Measurements from ENCODE around the gene ALDH1B1.
"Not testable (repeated sequence)": the region's sequence is repeated elsewhere in the genome, so short reads cannot be mapped to it uniquely, and the experiment has no call there.

The ALDH1B1 gene

DNA sequence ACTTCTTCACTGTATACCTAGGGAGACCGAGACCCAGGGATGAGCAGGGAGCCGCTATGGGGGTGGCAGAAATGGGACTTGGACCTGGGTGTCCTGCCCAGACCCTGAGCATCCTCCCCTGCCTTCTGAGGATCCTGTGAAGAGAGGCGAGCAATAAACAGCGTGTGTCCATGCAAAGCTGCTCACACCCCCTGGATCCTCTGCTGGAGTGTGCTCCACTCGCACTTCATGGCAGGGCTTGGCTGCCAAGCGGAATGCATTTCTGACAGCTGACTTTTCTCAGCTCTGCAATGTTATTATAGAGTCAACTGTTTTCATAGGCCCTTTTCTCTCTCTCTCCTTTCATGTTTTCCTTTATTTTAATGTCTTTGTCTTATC, 31.0 kb upstream of the ALDH1B1 start:
- no peak for DNase-seq (ENCODE audit: low read depth)

DNA sequence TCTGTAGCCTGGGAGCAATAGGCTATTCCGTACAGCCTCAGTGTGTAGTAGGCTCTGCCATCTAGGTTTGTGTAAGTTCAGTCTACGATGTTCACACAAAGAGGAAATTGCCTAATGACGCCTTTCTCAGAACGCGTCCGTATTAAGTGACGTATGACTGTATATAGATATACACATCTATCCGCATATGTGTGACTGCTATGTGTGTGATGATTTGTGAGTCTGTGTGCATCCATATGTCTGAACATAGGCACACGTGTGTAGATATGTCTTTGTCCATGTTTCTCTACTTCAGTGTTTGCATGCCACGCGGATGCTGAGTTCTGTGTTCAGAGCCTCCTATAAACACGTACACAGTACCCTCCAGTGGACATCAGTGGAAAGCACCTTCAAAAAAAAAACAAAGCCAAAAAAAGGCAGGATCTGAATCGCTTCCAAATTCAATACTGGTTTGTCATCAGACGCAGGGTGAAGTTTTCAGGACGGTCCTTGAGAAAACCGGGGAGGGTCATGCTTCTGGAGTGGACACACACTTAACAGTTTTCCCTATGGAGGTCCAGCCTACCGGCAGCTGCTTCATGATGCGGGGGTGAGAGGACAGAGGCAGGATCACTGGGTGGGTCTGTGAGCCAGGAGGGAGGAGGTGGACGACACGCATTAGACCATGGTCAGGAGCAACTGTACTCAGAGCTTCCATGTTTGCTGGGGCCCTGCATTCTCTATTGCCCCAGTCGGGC, 29.5 kb upstream of the ALDH1B1 start:
- no peak for DNase-seq (ENCODE audit: low read depth)

DNA sequence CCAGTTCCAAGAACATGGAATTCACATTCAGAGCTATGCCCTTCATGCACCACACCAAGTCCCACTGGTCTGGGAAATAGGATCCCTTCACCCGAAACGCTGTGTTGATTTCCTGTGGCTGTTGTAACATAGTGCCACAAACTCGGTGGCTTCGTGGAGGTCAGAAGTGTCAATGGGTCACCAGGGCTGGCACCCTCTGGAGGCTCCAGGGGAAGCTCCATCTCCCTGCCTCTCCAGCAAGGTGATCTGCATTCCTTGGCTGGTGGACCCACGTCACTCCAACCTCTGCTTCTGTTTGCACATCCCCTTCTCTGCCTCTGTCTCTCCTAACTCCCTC, 28.9 kb upstream of the ALDH1B1 start:
- no peak for DNase-seq (ENCODE audit: low read depth)

DNA sequence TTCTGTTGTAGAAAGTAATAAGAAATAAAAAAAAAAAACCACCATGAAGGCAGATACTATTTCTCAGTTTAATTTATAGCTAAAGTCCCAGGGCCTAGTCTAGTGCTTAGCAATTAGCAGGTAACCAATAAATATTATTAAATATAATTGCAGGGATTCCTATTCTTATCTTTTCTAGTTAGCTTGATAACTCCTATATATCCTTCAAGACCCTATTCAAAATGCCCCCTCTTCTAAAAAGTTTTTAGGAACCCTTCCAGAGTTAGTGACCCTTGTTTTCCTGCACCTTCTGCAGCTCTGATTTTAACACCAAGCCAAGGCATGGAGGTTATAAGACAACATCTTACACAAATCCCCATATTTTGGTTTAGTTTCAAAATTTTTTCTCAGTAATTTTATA, 24.6 kb upstream of the ALDH1B1 start:
- DNase-seq (ENCODE audit: low read depth), result no peak

DNA sequence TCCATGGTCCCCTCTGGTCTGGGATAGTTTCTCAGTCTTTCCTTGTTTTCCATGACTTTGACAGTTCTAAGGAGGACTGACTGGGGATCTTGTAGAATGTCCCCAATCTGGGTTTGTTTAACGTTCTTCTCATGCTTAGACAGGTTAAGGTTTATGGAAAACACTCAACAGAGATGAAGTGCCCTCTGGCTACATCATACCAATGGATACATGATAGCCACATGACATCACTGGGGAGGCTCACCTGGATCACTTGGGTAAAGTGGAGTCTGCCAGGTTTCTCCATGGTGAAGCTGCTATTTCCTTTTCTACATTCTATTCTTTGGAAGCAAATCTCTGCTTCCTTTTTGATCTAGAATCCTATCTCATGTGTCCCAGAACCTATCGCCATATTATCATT, 23.8 kb upstream of the ALDH1B1 start:
- DNase-seq (ENCODE audit: low read depth), result no peak

DNA sequence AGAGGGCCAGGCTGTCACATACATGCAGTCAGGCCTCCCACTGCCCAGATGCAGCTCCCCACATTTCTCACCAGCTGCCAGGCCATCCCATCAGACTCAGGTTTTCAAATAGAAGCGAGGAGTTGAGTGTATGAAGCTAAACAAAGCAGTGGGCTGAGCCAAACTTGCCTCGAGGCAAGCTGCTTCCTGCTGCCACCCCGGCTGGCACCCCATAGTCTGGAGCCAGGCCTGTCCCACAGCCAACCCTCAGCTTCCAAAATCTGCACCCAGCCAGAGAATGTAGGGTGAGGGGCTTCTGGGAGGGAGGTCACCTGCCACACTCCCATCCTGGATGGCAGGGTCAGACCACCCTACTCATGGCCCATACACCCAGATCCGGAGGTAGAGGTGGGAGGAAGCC, 22.3 kb upstream of the ALDH1B1 start:
- DNase-seq (ENCODE audit: low read depth), result no peak

DNA sequence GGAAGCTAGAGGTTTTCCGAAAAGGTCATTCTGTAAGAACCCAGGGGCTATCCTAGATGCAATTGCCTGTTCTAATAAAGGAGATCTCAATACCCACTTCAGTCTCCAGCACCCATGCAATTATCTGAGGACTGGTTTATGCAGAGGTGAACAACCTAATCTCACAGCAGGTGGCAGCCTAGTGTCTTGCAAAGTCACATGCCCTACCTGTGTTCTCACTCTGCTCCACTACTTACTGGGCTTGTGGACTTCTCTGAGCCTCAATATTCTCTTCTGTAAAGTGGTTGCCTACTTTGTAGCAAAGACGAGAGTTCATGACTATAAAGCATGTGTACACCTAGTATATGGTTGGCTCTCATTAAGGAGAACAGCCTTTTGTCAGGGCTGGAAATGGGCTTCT, 21.0 kb upstream of the ALDH1B1 start:
- no peak for DNase-seq (ENCODE audit: low read depth)

DNA sequence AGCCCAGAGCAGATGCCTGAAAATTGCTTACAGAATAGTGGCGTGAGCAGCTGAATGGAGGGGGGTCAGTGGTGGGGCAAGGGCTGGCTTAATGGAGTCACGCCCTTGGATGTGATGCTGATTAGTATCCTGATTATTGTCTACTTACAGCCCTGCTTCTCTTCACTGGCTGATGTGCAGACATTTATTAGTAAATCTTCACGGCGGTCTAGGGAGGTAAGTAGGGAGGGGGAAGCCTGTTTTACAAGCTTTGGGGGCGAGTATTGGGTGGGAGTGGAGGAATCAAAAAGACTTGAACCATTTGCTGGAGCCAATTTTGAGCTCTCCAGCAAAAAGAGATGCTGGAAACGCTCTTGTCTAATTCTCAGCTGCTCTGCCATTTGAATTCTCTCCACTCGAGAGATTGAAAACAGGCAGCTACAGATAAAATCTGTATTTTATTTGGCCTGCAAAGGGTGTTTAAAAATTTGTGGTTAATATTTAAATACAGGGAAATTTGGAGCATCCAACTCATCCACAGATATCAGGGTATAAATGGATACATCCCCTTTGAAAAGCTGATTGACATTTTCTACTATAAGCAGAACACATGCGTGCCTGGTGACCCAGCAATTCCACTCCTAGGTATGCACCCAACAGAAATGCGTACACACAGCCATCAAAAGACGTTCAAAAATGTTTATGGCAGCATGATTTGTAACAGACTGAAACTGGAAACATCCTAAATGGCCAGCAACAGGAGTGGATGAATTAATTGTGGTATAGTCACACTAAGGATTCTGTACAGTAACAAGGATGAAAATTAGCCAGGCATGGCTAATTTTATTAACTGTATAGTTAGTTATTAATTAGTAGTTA, 19.5 kb upstream of the ALDH1B1 start:
- DNase-seq (ENCODE audit: low read depth), result no peak

DNA sequence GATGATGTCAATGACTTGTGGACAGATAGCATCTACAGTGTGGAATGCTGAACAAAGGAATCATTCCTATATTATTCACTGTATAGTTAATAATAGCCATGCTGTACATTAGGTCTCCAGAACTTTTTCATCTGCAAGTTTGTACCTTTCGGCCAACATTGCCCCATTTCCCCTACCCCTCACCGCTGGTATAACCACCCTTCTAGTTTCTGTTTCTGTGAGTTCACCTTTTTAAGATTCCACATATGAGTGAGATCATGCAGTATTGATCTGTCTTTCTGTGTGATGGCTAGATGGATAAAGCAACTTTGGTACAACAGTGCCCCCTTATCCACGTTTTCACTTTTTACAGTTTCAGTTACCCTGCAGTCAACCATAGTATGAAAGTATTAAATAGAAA, 18.8 kb upstream of the ALDH1B1 start:
- no peak for DNase-seq (ENCODE audit: low read depth)

DNA sequence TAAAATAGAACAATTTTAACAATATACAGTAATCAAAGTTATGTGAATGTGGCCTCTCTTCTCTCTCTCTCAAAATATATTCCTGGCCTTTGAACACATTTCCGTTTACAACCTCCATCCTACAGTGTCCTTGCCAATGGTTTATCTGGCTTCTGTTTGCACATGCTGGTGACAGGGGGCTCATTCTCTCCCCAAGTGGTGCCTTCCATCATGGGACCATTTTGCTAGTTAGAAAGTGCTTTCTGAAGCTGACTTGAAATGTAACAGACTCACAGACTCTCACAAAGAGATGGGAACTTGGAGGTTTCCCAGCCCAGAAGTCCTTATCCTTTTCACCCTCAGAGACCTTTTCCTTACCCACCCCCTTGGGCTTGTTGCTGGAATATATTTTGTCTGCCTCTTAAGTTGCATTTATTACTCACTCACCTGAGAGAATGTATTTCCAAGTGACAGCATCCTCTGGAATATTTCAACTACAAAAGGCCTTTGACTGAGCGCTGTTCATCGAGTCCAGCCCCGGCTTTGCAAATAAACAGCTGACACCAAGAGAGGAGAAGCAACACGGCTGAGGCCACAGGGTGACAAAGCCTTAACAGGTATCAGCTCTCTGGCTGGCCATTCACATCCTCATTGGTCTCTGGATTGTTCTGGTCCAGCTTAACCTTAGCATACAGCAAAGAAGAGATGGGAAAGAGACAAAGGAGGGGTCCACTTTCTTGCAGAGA, 17.5 kb upstream of the ALDH1B1 start:
- DNase-seq (ENCODE audit: low read depth), result no peak

DNA sequence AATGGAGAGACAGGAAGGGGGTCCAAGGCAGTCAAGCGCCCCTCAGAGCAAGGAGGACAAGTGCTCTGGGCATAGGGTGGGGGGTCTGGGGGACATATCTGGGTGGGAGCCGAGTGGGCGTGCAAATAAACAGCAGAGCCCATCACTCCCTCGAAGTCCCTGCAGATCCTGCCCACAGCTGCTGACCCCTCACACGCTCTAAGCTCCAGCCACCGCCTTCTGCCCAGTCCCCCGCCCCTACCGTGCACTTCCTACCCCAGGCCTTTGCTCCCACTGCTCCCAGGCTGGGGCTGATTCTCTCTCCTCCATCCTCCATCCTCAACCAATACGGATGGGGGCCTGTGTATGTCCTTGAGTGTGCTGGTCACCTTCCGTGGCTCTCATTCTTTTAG, 16.9 kb upstream of the ALDH1B1 start:
- no peak for DNase-seq (ENCODE audit: low read depth)

DNA sequence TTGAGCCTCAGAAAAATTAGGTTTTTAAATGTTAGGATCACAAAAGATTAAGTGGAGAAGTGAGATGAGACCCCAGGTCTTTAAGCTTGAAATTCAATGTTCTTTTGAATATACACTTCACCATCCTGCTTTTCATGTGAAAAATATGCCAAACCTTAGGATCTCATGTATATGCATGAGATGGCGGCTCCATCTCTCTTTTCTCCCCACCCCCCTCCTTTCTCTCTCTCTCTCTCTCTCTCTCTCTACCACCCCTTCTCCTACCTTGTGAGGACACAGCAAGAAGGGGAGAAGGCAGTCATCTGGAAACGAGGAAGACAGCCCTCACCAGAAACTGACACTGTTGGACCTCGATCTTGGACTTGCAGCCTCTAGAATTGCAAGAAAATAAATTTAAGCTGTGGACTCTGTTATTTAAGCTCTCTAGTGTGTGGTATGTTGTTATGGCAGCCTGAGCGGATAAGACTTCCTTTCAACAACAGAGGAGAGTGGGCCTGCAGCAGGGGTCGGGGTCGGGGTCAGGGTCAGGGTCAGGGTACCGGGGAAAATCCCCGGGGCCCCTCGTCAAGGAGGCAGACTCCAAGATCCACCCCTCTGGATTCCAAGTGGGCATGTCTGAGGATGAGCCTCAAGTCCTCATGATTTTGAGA, 16.4 kb upstream of the ALDH1B1 start:
- DNase-seq (ENCODE audit: low read depth), result no peak

DNA sequence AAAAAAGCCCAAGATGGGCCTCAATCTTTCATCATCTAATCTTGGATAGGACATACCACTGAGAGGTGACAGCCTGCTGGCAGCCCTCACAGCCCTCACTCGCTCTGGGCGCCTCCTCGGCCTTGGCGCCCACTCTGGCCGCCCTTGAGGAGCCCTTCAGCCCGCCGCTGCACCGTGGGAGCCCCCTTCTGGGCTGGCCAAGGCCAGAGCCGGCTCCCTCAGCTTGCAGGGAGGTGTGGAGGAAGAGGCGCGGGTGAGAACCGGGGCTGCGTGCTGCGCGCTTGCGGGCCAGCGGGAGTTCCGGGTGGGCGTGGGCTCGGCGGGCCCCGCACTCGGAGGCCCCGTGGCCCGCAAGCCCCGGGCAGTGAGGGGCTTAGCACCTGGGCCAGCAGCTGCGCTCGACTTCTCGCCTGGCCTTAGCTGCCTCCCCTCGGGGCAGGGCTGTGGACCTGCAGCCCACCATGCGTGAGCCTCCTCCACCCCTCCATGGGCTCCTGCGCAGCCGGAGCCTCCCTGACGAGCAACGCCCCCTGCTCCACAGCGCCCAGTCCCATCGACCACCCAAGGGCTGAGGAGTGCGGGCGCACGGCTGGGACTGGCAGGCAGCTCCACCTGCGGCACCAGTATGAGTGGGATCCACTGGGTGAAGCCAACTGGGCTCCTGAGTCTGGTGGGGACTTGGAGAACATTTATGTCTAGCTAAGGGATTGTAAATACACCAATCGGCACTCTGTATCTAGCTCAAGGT, 15.0 kb upstream of the ALDH1B1 start:
- DNase-seq (ENCODE audit: low read depth), result not testable (repeated sequence)

DNA sequence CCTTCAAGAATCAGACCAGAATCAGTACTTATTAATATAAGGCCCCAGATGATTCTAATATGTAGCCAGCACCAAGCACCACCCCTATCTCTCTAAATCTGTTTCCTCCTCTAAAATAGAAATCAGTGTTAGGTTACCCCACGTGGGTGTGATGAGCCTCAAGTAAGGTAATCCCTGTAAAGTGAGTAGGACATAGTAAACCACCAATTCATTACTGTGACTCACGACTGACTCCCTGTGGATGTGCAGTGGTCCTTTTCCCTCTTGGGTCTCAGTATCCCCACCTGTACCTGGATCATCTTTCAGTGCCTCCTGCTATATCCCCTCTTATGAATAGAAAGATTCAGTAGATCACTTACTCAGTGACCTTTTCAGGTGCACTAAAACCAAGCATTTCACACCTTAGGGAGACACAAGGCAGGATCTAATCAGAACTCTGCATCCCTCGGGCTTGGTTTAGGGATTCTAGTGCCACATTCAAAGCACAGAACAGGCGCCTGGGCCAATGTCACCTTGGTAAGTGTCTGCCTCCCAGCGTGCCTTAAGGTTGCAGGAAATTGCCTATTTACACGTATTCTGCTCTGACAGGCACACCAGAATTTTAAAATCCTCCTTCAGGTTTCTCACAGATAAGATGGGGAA, 12.2 kb upstream of the ALDH1B1 start:
- DNase-seq (ENCODE audit: low read depth), result no peak

DNA sequence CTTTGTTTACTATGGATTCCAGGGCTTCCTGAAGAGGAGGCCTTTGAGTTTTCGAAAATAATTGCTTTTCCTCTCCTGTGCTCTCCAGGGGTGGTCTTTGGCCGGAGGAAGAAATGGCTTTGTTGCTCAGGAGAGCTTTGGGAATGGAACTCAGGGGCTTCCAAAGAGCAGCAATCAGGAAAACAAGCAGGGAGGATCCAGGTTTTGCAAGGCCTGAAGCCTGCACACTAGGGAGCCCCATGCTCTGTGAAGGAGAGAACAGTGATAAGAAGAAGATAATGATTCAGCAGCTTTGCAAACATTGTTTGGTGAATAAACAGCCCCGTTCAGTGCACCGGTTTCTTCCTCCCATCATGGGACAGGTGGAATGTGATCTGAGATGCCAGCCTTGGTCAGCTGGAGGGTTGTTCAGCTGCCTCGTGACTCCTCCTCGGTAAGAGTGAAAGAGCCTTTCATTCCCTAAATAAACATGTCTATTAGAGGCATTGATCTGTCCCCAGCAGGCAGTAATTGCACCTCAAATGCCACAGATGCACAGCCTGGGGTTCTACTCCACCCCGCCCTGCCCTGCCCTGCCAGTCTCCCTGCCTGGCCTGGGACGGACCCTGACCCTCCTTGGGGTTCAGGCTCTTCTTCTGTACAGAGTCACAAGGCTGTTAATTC, 11.5 kb upstream of the ALDH1B1 start:
- no peak for DNase-seq (ENCODE audit: low read depth)

DNA sequence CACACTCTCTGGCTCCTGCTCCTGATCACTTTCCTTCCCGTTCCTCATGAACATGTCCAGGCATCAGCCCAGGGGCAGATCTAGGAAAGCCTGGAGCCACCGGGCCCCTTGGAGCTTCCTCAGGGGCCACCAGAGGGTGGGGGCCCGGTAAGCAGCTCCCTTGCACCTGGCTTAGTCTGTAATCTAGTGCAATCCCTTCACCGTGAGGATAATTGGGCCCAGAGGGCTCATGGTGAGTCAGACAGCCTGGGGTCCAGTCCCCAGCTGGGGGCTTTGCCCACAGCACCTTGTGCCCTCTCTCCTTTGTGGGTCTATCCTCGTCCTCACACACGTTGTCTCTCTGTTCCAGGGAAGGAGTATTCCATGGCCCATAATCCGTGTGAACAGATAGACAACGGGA, 10.4 kb upstream of the ALDH1B1 start:
- no peak for DNase-seq (ENCODE audit: low read depth)

DNA sequence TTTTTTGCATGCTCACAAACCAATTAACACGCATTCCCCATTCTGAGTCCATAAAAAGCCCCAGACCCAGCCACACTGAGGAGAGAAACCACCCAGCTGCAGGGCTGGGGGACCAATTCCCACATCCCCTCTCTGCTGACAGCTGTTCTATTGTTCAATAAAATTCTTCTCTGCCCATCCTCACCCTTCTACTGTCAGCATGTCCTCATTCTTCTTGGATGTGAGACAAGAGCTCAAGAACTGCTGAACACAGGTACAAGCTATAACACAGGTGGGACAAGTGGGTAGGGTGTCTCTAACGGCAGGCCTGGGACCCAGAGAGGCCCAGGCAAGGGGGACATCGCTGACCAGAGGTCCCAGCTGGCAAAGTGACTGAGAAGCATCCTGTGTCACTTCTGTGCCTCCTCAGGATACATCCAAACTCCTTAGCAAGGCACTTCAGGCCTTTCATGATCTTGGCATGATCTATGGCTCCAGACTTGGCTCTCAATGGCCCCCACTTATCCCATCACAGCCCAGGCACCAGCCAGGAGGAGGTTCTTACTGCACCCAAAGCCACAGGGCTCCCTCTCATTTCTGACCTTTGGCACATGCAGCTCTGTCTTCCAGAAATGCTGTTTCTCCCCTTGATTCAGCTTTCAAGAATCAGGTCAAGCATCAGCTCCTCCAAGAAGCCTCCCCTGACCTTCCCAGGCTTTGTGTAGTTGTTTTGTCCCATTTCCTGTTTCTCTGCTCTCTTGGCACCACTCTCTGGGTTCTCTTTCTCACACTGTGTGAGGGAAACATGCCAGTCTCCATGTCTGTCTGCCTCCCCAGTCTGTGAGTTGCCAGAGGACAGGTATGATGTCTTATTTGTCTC, 7.3 kb upstream of the ALDH1B1 start:
- no peak for DNase-seq (ENCODE audit: low read depth)

DNA sequence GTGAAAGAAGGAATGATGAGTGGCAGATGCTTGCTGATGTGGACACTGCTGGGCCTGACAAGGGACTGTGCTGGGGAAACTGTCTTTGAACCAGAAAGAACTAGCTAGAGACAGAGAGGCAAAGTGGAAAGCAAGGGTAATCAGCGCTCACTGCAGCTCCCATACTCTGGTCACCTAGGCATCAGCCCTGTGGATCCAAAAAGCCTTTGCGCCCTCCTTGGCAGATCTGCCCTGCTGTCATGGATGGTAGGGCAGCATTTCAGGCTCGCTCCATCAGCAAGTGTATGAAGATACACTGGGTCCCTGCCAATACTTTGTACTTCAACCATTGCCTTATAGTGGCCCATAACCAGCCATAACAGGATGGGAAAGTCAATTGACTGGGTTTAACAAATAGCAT, 6.6 kb upstream of the ALDH1B1 start:
- no peak for DNase-seq (ENCODE audit: low read depth)

DNA sequence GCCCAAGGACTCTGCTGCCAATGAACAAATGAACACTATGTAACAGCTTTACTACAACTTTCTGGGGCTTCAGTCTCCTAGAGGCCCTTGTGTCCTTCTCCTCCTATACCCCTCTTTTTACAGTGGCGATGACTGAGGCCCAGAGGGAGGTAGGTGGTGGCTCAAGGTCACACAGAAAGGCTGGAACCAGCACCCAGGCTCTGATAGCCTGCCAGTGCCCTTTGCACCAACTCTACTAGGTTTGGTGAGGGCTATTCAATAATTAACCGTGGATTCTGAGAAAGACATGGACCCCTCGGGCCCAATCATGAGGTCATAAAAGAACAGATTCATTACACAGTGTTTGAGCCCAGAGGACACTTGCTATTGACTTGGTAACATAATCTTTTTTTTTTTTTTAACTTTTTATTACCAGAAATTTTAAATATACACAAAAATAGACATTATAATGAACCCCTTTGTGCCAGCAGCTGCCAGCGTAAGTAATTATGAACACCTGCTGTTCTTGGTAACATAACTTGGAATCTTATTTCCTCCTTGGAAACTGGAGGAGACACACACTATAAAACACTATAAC, 6.1 kb upstream of the ALDH1B1 start:
- no peak for DNase-seq (ENCODE audit: low read depth)

DNA sequence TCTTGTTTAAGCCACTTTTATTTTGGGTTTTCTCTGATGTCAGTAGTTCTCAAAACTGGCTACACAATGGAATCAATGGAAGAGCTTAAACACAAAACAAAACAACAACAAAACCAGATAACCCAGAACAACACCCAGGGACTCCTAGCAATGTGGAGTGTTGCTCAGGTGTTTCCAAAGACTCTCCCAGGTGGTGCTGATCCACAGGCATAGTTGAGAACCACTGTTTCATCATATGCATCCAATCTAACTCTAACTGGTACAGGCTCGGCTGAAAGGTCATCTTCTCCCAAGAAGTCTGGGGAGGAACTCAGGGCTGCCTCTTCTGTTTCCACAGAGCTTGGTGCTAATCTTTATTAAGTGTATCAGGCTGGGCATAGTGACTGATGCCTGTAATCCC, 5.4 kb upstream of the ALDH1B1 start:
- DNase-seq (ENCODE audit: low read depth), result no peak
